Embryonic facial prominence (tissue), 1 donor: ENCODE results near the gene SVIL.

Source experiments
- DNase-seq: peaks from one replicate; pipeline ENCODE4 v3.0.0-alpha.2; 2016; ENCODE audit errors: extremely low spot score

The SVIL gene

DNA sequence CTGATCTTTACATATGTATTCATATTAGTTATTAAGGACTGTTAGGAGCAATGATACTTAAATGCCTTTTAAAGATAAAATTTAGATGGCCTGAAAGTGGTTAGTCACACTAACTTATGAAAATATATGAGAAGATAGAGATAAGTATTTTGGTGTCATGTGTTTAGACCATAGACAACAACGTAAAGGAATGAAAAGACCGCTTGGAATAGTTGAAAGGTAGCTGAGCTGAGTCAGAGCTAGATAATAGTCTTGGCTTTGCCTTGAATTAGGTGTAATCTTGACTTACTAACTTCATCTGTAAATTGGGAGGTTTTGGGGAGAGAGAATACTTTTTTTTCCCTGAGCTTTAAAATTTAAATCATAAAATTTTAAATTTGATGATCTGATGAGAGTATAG is 218.9 kb downstream of the SVIL start:
- DNase-seq = no peak

DNA sequence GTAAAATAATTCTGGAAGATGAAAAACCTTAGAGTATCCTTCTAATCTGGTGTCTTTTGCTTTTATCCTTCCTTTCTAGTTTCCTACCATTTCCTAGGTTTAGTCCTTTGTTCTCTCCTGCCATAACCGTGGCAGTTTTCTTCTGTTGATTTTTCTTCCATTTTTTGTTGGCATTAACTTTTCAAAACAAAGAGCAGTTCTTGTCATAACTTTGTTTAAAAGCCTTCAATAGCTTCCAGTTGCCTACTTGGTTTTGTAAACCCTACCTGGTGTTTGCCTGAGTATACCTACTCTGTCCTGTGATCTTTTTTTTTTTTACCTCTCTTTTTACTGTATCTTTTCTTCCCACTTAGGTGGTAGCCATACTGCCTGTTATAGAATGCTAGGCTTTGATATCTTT is 220.3 kb downstream of the SVIL start:
- DNase-seq = no peak

DNA sequence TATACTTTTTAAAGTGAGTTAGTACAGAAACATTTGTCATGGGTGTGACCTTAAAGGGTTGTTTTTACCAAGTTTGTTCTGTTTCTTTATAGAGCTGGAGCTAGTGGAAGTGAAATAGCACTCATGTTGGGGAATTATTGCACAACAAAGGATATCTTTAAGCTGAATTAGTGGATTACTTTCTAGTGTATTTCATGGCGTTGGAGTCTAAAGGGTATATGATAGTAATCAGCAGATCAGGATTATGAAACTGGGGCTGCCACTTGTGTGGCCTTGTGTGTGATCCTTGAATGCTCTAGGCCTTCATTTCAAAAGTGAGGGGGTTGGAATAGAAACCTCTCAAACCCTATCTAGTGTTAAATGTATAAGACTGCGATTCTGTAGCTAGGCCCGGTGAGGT is 222.3 kb downstream of the SVIL start:
- DNase-seq = no peak

DNA sequence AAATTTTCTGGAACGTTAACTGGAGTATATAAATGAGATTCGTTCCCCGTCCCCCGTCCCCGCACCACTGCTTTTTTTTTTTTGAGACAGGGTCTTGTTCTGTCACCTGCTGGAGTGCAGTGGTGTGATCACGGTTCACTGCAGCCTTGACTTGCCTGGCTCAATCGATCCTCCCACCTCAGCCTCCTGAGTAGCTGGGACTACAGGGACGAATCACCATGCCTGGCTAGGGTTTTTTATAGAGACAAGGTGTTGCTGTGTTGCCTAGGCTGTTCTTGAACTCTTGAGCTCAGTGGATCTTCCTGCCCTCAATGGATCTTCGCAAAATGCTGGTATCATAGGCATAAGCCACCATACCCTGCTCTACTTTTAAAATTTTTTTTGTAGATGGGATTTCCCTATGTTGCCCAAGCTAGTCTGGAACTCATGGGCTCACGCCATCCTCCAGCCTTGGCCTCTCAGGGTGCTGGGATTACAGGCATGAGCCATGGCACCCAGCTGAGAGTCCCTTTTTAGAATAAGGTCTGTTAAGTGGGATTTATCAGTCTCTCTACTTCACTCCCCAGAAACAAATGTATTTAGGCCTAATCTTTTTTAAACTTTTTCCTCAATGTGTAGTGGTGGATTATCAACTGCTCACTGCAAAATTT is 223.0 kb downstream of the SVIL start:
- no peak for DNase-seq

DNA sequence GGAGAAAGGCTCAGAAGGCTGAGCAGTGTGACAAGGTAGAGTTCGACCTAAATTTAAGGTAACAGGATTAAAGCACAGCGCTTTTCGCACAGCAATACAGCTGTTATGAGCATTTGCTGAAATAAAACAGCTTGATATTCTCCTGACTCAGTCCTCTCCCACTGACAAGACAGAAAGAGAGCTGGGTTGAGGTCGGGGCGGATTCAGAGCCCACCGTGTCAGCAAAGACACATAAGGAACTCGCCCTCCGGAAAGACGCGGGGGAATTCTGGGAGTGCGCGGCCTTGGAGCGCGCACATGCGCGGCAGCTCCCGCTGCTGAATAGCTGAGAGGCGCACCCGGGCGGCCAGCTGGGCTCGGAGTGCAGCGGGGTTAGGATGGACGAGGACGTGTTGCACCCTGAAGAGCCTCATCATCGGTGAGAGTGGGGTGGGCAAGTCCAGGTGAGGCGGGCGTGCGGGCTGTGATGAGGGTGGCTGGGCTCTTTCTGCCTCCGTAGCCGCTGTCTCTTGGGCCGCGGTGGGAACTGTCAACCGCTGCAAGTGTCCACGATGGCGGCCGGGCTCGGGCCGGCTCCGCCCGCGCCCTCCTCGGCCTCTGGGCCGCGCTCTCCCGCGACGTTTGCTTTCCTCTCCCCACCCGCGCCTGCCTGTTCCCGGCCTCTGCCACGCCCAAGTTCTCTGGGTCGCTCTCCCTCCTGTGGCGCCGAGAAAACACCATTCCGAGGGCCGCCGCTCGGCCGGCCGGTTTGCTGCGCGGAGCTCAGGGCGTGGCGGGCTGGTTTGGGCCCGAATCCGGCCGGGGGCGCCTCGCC is 225.3 kb downstream of the SVIL start:
- no peak for DNase-seq

DNA sequence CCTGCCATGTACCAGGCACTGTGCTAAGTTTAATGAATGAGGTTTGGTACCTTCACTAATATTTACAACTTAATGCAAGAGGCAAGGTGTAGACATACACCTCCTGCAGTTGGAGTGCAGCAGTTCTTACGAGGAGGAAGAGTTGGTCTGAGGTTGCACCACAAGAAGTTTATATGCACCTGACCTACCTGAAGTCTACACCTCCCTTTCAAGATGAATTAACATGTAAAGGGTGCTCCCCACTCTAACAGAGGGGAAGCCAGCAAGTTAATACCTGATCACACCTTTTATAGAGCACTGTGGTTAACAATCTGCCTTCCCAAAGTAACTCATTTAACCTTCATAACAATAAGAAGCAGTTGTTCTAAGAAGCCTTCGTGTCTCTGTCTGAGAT is 225.9 kb downstream of the SVIL start:
- DNase-seq = no peak
